ENCODE measurements around the gene THSD7B. TPM values are rescaled to one million over a fixed set of nuclear protein-coding genes. Genes with fewer than 3 reads are reported as not detected.

Gene THSD7B
- total and polyA plus RNA-seq, 2 experiments from 2014 or later, result 0.86 to 3.8 TPM

GRCh38 chr2:136957044-136957443 is 191.7 kb downstream of the THSD7B start (continued):
- TF ChIP-seq ZNF462 (CRISPR knock-in tag; IDR thresholded peaks at IDR 0.05) (no peak), JUNB (IDR thresholded peaks at IDR 0.05; ENCODE audit: unreplicated experiment) (no peak), CREB1 (CRISPR knock-in tag; IDR thresholded peaks at IDR 0.05; ENCODE audit: low read depth) (no peak), REST (IDR thresholded peaks at IDR 0.05; ENCODE audit: unreplicated experiment) (no peak), STAT1 (IDR thresholded peaks at IDR 0.05; ENCODE audit: unreplicated experiment) (no peak), POLR2AphosphoS5 (IDR thresholded peaks at IDR 0.05; ENCODE audit: low read depth) (no peak)
